ENCODE results near the gene GPR61.

The GPR61 gene

DNA sequence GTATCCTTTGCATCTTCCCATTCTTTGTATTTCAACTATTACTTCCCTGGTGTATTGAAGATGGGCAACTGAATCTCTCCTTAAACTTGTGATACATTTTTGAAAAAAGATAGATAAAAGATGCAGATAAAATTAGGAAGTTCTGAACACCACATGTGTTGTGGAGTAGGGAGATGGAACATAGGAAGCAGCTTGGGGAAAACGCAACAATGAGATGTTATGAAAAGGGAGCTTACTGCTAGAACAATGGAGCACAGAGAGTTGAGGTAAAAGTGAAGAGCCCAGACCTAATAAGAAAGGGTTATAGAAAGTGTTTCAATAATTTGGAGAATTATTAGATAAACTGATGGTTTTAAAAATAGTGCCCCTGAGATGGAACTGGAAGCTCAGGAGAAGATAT lies 29.7 kb downstream of the GPR61 start:
- DNase-seq (ENCODE audit: low read depth, low spot score) = no peak

DNA sequence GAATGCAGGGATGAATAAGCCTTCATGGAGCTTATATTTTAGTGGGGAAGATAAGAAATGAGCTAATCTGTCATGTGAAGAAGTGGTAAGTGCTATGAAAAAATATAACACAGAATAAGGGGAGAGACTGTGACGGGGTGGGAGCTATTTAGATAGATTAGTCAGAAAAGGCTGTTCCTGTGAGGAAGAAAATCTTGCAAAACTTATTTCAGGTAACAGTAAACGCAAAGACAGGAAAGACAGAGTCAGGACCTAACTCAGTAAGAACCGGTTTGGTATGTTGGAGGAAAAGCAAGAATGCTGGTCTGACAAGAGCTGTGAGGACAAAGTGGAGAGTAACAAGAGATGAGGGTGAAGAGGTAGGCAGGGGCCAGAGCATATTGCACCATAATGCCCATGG lies 30.7 kb downstream of the GPR61 start:
- DNase-seq (ENCODE audit: low read depth, low spot score) = no peak

DNA sequence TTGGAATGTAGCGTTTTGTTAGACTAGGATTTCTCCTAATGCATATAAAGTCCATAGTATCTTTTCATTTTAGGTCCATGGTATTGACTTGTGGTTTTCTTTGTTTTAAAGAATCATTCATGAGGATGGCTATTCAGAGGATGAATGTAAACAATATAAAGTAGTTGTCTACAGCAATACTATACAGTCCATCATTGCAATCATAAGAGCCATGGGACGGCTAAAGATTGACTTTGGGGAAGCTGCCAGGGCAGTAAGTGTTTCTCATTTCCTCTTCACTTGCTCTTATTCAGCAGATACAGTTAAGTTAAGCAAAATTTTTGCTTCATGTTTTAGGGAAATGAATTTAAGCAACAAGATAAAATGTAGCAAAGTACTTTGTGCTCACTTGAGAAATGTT lies 34.1 kb downstream of the GPR61 start:
- DNase-seq (ENCODE audit: low read depth, low spot score) = no peak

DNA sequence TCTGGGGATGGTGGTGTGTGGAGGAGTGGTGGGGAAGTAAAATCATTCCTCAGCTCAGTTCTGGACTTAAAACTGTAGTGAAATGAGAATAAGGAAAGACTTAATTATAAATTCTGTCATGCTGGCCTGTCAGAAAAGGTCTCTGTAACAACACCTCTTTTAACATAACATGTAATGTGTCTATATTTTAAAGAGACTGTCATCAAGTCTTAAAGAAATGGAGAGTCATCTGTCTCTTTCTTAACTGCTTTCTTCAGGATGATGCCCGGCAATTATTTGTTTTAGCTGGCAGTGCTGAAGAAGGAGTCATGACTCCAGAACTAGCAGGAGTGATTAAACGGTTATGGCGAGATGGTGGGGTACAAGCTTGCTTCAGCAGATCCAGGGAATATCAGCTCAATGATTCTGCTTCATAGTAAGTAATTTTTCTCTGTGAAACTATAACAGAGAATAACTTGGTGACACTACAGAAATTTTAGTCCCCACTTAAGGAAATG lies 39.3 kb downstream of the GPR61 start:
- DNase-seq (ENCODE audit: low read depth, low spot score) = no peak

DNA sequence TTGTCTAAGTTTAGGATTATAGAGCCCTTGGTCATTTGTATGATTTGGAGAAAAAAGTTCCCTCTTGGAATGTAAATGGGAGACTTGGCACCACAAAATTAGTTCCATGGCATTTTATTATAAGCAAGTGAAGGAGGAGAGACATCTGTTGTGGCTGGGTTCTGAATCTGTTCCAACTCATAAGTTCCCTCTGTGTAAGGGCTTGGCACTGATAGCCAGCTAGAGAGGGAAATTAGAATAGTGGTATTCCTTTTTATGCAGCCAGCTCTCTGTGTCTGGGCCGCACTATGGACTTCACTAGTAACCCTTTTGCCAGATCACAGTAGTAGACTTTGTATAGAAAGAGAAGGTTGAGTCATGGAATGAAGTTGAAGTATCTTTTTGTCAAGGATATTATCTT lies 39.8 kb downstream of the GPR61 start:
- no peak for DNase-seq (ENCODE audit: low read depth, low spot score)

DNA sequence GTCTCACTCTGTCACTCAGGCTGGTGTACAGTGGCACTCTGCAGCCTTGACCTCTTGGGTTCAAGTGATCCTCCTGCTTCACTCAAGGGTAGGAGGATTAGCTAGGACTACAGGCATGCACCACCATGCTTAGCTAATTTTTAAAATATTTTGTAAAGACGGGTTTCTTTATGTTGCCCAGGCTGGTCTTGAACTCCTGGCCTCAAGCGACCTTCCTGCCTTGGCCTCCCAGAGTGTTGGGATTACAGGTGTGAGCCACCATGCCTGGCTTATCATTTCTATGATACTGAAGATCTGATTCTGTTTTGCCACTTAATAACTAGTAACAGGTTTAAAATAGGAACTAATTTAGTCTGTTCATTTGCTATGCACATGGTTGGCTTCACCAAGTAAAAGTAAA lies 42.3 kb downstream of the GPR61 start:
- DNase-seq (ENCODE audit: low read depth, low spot score) = no peak

DNA sequence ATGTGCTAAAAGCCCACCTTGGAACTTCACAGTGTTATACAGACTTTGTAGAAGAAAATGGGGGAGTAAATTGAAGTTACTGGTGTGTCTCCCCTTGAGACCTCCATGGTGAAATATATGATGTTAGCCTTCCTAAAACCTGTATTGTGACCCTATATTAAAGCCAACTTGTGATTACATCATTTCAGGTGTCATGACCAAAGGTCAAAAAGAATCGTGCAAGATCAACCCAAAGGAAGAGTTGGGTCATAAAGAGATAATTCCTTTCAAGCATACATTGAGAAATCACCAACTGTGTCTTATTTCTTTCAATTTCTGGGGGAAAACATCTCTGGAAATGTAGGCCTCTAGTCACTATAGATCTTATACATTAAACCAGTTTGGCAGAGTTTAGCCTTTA lies 45.1 kb downstream of the GPR61 start:
- no peak for DNase-seq (ENCODE audit: low read depth, low spot score)

DNA sequence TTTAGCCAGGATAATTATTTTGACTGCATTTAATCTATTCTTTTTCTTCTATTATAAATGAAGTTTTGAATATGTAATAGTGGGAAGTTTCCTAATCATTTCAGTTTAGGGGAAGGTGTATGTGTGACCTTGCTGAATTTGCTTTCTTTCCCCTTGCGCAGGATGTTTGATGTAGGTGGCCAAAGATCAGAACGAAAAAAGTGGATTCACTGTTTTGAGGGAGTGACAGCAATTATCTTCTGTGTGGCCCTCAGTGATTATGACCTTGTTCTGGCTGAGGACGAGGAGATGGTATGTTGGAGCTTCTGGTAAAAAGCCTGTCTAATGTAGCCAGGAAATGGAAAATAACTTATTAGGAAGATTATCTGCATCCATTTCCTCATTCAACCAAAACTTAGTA lies 46.4 kb downstream of the GPR61 start:
- DNase-seq (ENCODE audit: low read depth, low spot score) = no peak

DNA sequence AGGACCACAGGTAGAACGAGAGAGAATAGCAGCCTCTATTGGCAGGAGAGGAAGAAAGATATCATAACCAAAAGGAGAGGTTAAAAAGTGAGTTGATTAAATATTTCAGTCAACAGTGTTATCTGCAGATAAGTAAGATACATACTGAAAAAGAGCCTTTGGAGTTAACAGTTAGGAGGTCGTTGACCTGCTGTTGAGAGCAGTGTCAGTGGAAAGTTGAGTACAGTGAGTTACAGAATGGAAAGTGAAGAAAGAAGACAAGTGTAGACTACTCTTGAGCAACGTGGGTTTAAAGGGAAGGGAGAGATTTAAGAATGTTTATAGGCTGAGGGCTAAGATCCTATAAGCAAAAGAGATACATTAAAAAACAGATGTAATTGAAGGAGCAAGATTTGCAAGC lies 49.5 kb downstream of the GPR61 start:
- DNase-seq (ENCODE audit: low read depth, low spot score) = no peak

- DNase-seq (ENCODE audit: low read depth, low spot score) = no peak
Measured at GRCh38 chr1:109589679-109590078, 50.0 kb downstream of the GPR61 start.

DNA sequence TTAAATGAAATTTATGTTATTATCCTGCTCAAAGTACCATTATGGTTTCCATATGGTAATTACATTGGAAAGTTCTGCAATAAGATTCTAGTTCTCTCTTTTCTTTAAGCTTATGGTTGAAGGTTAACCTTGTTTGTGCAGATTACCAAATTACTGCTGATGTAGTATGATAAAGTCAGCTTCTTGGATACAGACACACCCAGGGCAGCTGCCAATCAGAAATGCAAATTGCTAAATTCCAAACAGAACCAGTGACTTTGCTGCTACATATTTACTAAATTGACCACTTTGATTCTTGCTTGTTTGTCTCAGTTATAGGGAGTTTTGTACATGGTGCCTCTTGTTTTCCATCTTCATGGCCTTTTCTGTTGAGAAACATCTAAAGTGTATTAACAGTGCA lies 53.2 kb downstream of the GPR61 start:
- no peak for DNase-seq (ENCODE audit: low read depth, low spot score)

DNA sequence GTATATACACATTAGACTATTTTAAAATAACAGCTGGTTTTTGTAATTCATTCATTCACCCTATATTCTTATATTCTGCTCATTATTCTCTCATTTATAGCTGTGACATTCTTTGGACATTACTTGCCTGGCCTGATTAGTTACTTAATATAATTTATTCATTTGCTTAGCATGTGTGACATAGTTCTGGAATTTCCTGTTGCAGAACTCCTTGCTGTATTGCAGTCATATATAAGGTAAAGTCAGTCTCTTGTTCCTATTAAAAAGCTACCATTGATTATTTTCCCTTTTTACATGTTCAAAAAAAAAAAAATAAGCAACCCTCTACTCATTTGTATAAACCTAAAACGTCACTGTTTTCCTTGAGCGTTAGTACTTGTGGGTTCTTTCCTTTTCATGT lies 55.9 kb downstream of the GPR61 start:
- DNase-seq (ENCODE audit: low read depth, low spot score) = no peak
